RPMI7951 (cell line): ENCODE results near the gene LCNL1. TPM values are rescaled to one million over a fixed set of nuclear protein-coding genes. Genes with fewer than 3 reads are reported as not detected.
"Not testable (repeated sequence)": the region's sequence is repeated elsewhere in the genome, so short reads cannot be mapped to it uniquely, and the experiment has no call there.

Experiments
- DNase-seq: peaks from one replicate; pipeline ENCODE4 v3.0.0-alpha.2; 2012; ENCODE audit warnings: low read depth
- total RNA-seq: library from RNA; depleted of rRNA; stranded (reverse); fragments of >200 nt; shearing (Covaris generic); gene quantifications from 2 replicates; pipeline ENCODE4 v1.2.3, GENCODE V29; 2014

The LCNL1 gene
- total RNA-seq, 1 experiment from 2014 or later = not detected

DNA sequence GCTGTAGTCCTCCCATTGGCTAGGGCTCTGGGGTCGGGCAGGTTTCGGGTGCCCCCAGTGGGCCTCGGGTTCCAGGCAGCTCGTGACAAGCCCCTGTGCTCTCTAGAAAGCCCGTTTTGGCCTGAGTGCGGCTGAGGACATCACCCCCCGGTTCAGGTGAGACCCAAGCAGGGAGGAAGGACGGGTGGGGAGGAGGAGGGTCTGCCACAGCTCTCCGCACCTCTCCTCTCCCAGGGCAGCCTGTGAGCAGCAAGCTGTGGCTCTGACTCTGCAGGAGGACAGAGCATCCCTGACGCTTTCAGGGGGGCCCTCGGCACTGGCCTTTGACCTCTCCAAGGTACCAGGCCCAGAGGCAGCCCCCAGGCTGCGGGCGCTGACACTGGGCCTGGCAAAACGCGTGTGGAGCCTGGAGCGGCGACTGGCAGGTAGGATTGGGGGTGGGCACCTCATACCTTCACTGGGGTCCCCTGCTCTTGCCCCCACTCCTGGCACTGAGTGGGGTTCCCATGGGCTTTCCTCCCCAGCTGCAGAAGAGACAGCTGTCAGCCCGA lies 10.1 kb downstream of the LCNL1 start:
- no peak for DNase-seq

DNA sequence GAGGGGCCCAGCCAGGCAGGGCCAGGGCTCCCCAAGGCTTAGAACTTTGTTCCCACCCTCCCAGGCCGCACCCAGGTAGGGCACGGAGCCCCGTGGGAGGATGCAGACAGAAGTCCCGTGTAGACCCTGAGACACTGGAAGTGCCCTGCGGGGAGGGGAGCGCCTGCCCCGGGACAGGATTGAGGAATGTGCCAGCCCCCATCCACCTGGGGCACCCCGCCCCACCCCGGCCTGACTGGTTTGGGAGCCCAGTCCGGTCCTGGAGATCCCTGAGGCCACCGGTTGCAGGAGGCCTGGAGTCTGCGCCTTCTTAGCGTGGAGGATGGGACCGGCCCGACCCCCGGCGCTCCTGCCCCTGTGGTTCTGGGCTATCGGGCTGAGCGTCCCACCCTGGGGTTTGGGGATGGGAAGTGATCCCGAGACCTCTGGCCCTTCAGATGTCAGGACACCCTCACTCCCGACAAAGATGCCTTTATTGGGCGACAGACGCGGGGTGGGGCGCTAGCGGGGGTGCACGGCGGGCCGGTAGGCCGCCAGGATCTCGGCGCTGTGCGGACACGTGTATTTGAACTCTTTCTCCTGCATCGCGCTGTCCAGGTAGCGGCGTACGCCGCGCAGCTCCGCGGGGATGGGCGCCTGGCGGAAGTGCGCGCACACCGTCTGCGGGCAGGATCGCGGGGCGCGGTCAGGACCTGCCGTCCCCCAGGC lies 11.5 kb downstream of the LCNL1 start:
- no peak for DNase-seq

GRCh38 chr9:136994888-136995230 lies 12.1 kb downstream of the LCNL1 start:
- no peak for DNase-seq

DNA sequence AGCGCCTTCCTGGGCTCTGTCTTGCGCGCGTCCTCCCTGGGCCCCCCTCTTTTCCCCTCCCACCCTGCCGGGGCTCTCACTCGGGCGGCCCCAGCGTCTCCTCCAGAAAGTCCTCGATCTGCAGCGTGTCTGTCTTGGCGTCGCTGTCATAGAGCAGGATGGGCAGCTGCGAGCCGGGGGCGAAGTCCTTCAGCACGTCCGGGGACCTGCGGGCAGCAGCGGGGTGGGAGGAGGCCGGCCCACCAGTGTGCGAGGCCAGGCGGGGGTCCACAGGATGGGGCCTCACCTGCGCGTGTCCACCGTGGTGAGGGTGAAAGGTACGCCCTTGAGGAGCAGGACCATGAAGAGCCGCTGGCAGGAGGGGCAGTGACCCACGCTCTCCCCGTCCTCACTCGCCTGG lies 12.6 kb downstream of the LCNL1 start:
- DNase-seq = no peak

GRCh38 chr9:136995772-136996311 lies 13.0 kb downstream of the LCNL1 start:
- peak; percentile 28 for DNase-seq

GRCh38 chr9:136996361-136997292 lies 13.8 kb downstream of the LCNL1 start, which contains the start of gene CLIC3:
Gene CLIC3, minus strand, starts transcription at chr9:136996568. Its CDS starts 25 bp downstream, at chr9:136996543.
- DNase-seq = peak; percentile 15

- no peak for DNase-seq
These were observed 14.6 kb downstream of the LCNL1 start for GRCh38 chr9:136997371-136997770.

DNA sequence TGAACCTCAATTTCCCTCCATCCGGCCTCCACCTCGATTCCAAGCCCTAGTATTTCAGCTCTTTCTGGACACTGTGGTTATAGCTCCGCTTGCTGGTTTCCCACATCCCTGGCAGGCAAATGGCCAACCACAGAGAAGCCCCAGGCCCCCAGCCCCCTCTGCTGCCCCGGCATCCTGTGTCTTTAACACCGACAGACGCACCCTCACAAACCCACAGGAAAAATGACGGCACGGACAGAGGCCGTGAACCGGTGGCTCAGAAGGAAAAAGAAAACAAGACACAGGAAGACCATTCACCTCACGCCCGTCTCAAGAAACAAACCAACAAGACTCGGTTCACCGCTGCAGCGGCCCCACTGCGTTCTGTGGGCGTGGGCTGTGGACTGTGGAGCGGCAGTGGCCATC lies 15.0 kb downstream of the LCNL1 start:
- DNase-seq = peak; percentile 13

DNA sequence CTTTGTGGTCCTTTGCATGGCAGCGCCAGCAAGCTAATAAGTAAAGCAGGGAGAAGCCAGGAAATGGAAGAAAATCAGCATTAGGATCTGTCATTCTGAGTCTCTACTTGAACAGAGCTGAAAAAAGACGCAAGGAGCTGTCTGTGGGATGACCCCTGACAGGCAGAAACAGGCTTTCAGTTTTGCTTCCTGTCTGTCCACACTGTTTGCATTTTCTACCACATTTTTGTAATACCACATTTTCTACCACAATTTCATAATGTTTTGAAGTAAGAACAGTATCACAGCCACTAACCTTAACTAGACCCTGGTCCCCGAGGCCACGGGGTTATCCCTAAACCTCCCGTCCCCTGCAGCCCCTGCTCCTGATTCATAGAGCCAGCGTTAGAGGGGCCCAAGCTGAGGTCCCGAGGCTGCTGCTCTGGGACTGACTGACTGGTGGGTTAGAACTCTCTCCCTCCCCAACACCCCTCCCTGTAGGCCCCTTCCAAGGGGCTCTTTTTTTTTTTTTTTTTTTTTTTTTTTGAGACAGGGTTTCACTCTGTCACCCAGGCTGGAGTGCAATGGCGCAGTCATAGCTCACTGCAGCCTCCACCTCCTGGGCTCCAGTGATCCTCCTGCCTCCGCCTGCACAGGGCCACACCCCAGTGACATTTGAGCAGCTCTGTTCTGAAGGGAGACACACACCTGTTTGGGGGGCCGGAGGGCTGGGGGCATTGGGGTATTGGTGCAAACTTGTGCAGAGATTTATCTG lies 17.6 kb downstream of the LCNL1 start:
- DNase-seq = peak; percentile 35

GRCh38 chr9:137001857-137002645 lies 19.3 kb downstream of the LCNL1 start:
- no peak for DNase-seq

DNA sequence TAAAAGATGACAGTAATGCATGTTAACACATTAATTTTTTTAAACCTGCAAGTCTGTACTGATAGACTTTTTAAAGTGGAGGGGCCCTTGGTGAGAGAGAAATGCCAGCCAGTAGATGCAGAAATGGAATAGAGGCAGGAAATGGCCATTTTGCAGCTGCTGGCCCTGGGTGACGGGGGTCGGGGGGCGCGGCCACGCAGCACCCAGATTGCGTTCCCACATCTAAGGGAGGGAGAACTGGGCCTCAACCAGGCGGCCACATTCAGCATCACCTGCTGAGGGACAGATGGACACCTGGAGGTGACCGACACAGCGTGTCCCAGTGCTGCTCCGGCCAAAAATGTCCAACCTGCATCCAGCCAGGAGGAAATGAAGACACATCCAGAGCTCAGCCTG lies 19.9 kb downstream of the LCNL1 start:
- no peak for DNase-seq

DNA sequence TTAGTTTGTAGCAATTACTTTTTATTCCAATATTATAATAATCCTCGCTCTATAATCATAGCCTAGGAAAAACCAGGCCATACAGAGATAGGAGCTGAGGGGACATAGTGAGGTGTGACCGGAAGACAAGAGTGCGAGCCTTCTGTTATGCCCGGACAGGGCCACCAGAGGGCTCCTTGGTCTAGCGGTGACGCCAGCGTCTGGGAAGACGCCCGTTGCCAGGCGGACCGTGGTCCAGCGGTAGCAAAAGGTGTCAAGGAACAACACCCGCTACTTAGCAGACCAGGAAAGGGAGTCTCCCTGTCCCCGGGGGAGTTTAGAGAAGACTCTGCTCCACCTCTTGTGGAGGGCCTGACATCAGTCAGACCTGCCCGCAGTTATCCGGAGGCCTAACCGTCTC lies 21.5 kb downstream of the LCNL1 start:
- not testable (repeated sequence) for DNase-seq

- peak; percentile 46 for DNase-seq
These were observed 23.6 kb downstream of the LCNL1 start for GRCh38 chr9:137006116-137007003.

GRCh38 chr9:137007108-137007815 lies 24.5 kb downstream of the LCNL1 start:
- DNase-seq = no peak

DNA sequence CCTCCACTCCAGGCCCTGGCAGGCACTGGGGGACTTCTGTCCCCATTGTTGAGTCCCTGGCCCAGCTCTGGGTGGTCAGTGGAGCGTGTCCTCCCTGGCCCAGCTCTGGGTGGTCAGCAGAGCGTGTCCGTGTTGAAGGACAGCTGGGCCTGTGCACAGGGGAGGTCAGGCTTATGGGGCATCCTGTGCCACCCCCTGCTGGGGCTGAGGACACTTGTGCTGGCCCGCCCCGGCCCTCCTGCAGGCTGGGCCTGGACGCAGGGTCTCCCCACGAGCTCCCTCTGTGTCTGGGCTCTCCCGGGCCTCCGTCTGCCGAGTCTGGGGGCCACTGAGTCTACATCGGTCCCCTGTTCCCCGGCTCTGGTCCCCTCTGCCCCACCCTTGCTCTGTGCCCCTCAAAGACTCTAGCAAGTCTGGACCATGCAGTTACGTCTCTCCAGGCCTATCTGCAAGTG lies 25.1 kb downstream of the LCNL1 start:
- DNase-seq = no peak

GRCh38 chr9:137008312-137008711 lies 25.5 kb downstream of the LCNL1 start:
- DNase-seq = no peak

- DNase-seq = no peak
These were observed 26.4 kb downstream of the LCNL1 start for GRCh38 chr9:137009217-137009616.

DNA sequence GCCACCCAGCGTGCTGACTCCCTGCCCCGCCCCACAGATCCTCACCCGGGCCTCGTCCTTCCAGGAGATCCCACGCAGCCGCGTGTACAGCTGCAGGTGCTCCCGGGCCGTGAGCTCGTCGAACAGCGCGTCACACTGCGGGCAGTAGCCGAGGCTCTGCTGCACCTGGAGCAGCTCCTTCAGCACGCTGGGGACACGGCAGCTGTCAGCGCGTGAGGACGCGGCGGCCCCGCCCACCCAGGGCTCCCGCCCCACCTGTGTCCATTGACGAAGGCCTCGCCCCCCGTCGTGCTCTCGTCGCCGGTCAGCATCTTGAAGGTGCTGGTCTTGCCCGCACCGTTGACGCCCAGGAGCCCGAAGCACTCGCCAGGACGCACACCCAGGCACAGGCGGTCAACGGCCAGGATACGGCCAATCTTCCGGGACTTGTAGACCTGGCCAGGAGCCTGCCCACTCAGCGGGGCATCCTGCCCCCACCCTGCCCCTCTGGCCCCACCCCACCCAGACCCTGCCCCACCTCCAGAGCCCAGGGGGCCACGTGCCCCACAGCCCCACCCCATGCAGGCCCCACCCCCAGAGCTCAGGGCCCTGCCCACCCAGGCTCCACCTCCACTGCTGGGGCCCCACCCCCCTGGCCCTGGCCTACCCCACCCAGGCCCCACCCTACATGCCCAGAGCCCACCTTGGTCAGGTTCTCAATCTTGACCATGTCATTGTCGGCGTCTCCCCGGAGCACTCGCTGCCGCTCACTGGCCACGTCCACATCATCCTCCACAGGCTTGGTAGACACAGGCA lies 27.3 kb downstream of the LCNL1 start:
- no peak for DNase-seq
